Activated T-helper 17 cell treated with anti-CD3 and anti-CD28 coated beads, Interleukin-2, amount 50 U/mL, for 72 hours (primary cell): ENCODE results near the gene PA2G4. TPM values are rescaled to one million over a fixed set of nuclear protein-coding genes. Genes with fewer than 3 reads are reported as not detected.
"Not testable (repeated sequence)": the region's sequence is repeated elsewhere in the genome, so short reads cannot be mapped to it uniquely, and the experiment has no call there.

ENCODE experiments used
- ATAC-seq: fragments of 150-1000 bp; cut with Tn5 transposase; replicated peaks from 2 replicates; pipeline ENCODE4 v1.10.0; 2021; ENCODE audit warnings: mild to moderate bottlenecking, moderate library complexity
- H3K27ac Mint-ChIP-seq: one replicate; pipeline ENCODE4 v1.8.0; 2022; ENCODE audit warnings: mixed read lengths
- H3K27me3 Mint-ChIP-seq: one replicate; pipeline ENCODE4 v1.8.0; 2022; ENCODE audit warnings: mixed read lengths
- H3K36me3 Mint-ChIP-seq: one replicate; pipeline ENCODE4 v1.8.0; 2022; ENCODE audit warnings: low read depth, mild to moderate bottlenecking, mixed read lengths
- H3K4me1 Mint-ChIP-seq: one replicate; pipeline ENCODE4 v1.8.0; 2022; ENCODE audit warnings: mixed read lengths
- H3K4me3 Mint-ChIP-seq: one replicate; pipeline ENCODE4 v1.8.0; 2022; ENCODE audit warnings: mild to moderate bottlenecking, mixed read lengths
- H3K9me3 Mint-ChIP-seq: one replicate; pipeline ENCODE4 v1.8.0; 2022; ENCODE audit warnings: mixed read lengths
- total RNA-seq, 2 donors: library from RNA; stranded (reverse); gene quantifications; one replicate each; pipeline ENCODE4 v1.2.3, GENCODE V29; 2022

The PA2G4 gene
- total RNA-seq, 2 donors from 2014 or later: 213 to 427 TPM

- H3K4me1 Mint-ChIP-seq: peaks cover 12% of the 10 kb centered on the region
- H3K27me3 Mint-ChIP-seq: no peaks in the 10 kb centered on the region
- ATAC-seq: no peak
- H3K27ac Mint-ChIP-seq: no peak overlapping the region
- H3K36me3 Mint-ChIP-seq: peaks cover 43% of the 10 kb centered on the region
- H3K9me3 Mint-ChIP-seq: no peaks in the 10 kb centered on the region
- no peak overlapping the region for H3K4me3 Mint-ChIP-seq
Measured at GRCh38 chr12:56146492-56147460, 42.4 kb downstream of the PA2G4 start.

GRCh38 chr12:56150563-56150962, 46.2 kb downstream of the PA2G4 start:
- Mint-ChIP-seq H3K27ac (peak overlapping the region; percentile 90), H3K9me3 (no peaks in the 10 kb centered on the region), H3K27me3 (no peaks in the 10 kb centered on the region), H3K36me3 (peaks cover 14% of the 10 kb centered on the region), H3K4me1 (peaks cover 6% of the 10 kb centered on the region), H3K4me3 (peak overlapping the region; percentile 81)
- no peak for ATAC-seq

GRCh38 chr12:56151672-56152131, 47.3 kb downstream of the PA2G4 start:
- peak; percentile 64 for ATAC-seq
- H3K27me3 Mint-ChIP-seq: no peaks in the 10 kb centered on the region
- H3K36me3 Mint-ChIP-seq: peaks cover 18% of the 10 kb centered on the region
- H3K9me3 Mint-ChIP-seq: no peaks in the 10 kb centered on the region
- H3K27ac Mint-ChIP-seq: peak overlapping the region; percentile 90
- H3K4me1 Mint-ChIP-seq: peaks cover 6% of the 10 kb centered on the region
- H3K4me3 Mint-ChIP-seq: peak overlapping the region; percentile 81

GRCh38 chr12:56152132-56152755, 47.9 kb downstream of the PA2G4 start, which contains the start of gene MYL6B:
Gene MYL6B, plus strand, starts transcription at chr12:56152587. Its CDS starts 1,332 bp downstream, at chr12:56153919.
- Mint-ChIP-seq H3K9me3 (no peaks in the 10 kb centered on the region), H3K4me1 (peaks cover 6% of the 10 kb centered on the region), H3K27ac (peak within 1 kb of the TSS; percentile 90), H3K36me3 (peaks cover 21% of the 10 kb centered on the region), H3K27me3 (no peaks in the 10 kb centered on the region), H3K4me3 (peak within 1 kb of the TSS; percentile 81)
- peak; percentile 94 for ATAC-seq

GRCh38 chr12:56152756-56153677, 48.7 kb downstream of the PA2G4 start:
- peak overlapping the region; percentile 90 for H3K27ac Mint-ChIP-seq
- no peak for ATAC-seq
- peaks cover 6% of the 10 kb centered on the region for H3K4me1 Mint-ChIP-seq
- no peaks in the 10 kb centered on the region for H3K27me3 Mint-ChIP-seq
- H3K9me3 Mint-ChIP-seq: no peaks in the 10 kb centered on the region
- H3K4me3 Mint-ChIP-seq: peak overlapping the region; percentile 81
- peaks cover 29% of the 10 kb centered on the region for H3K36me3 Mint-ChIP-seq

GRCh38 chr12:56153678-56154065, 49.3 kb downstream of the PA2G4 start:
- H3K4me3 Mint-ChIP-seq: peak overlapping the region; percentile 81
- peaks cover 35% of the 10 kb centered on the region for H3K36me3 Mint-ChIP-seq
- peaks cover 6% of the 10 kb centered on the region for H3K4me1 Mint-ChIP-seq
- no peaks in the 10 kb centered on the region for H3K9me3 Mint-ChIP-seq
- H3K27me3 Mint-ChIP-seq: no peaks in the 10 kb centered on the region
- H3K27ac Mint-ChIP-seq: peak overlapping the region; percentile 90
- ATAC-seq: no peak

GRCh38 chr12:56154246-56154771, 50.0 kb downstream of the PA2G4 start:
- no peak overlapping the region for H3K27ac Mint-ChIP-seq
- peaks cover 6% of the 10 kb centered on the region for H3K4me1 Mint-ChIP-seq
- ATAC-seq: no peak
- no peaks in the 10 kb centered on the region for H3K27me3 Mint-ChIP-seq
- H3K4me3 Mint-ChIP-seq: no peak overlapping the region
- no peaks in the 10 kb centered on the region for H3K9me3 Mint-ChIP-seq
- peaks cover 42% of the 10 kb centered on the region for H3K36me3 Mint-ChIP-seq

- Mint-ChIP-seq H3K4me3 (peak overlapping the region; percentile 99), H3K4me1 (peaks cover 6% of the 10 kb centered on the region), H3K27me3 (no peaks in the 10 kb centered on the region)
Measured at GRCh38 chr12:56154818-56155217, 50.5 kb downstream of the PA2G4 start.

GRCh38 chr12:56155256-56155845, 51.0 kb downstream of the PA2G4 start:
- no peak for ATAC-seq
- Mint-ChIP-seq H3K9me3 (no peaks in the 10 kb centered on the region), H3K4me1 (peaks cover 12% of the 10 kb centered on the region), H3K4me3 (peak overlapping the region; percentile 99), H3K27me3 (no peaks in the 10 kb centered on the region), H3K27ac (no peak overlapping the region), H3K36me3 (peaks cover 52% of the 10 kb centered on the region)

More at GRCh38 chr12:56154818-56155217, 50.5 kb downstream of the PA2G4 start:
- H3K36me3 Mint-ChIP-seq: peaks cover 47% of the 10 kb centered on the region
- no peak overlapping the region for H3K27ac Mint-ChIP-seq
- no peaks in the 10 kb centered on the region for H3K9me3 Mint-ChIP-seq
- no peak for ATAC-seq

- H3K27me3 Mint-ChIP-seq, ATAC-seq, H3K9me3 Mint-ChIP-seq: not testable (repeated sequence)
- peaks cover 12% of the 10 kb centered on the region for H3K4me1 Mint-ChIP-seq
- peak overlapping the region; percentile 92 for H3K27ac Mint-ChIP-seq
- peaks cover 61% of the 10 kb centered on the region for H3K36me3 Mint-ChIP-seq
- H3K4me3 Mint-ChIP-seq: peak overlapping the region; percentile 99
Measured at GRCh38 chr12:56156464-56157200, 52.3 kb downstream of the PA2G4 start.

- Mint-ChIP-seq H3K4me1 (peaks cover 14% of the 10 kb centered on the region), H3K27ac (peak overlapping the region; percentile 92), H3K9me3 (no peaks in the 10 kb centered on the region), H3K27me3 (no peaks in the 10 kb centered on the region), H3K4me3 (peak overlapping the region; percentile 99), H3K36me3 (peaks cover 68% of the 10 kb centered on the region)
- peak; percentile 44 for ATAC-seq
Measured at GRCh38 chr12:56157201-56158028, 53.1 kb downstream of the PA2G4 start.
